ENCODE data around the gene SDR42E2.
"Not testable (repeated sequence)": the region's sequence is repeated elsewhere in the genome, so short reads cannot be mapped to it uniquely, and the experiment has no call there.

The SDR42E2 gene

GRCh38 chr16:22163806-22164205, 1.5 kb downstream of the SDR42E2 start:
- no peak for DNase-seq

DNA sequence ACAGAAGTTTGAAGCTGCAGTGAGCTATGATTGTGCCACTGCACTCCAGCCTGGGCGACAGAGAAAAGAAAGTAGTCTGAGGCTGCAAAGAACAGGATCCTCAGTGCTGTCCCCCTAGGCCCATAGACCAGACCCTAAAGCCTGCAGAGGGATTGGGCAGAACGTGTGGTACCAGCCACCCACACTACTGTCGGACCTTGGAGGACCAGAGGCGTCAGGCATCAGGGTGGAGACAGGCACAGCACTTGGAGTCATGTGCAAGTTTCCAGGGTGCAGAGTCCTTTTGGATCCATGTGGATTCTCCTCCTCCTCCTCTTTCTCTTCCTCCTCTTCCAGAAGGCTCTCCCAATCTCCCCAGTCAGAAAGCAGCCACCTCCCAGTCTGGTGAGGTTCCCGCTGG, 2.2 kb downstream of the SDR42E2 start:
- no peak for DNase-seq

DNA sequence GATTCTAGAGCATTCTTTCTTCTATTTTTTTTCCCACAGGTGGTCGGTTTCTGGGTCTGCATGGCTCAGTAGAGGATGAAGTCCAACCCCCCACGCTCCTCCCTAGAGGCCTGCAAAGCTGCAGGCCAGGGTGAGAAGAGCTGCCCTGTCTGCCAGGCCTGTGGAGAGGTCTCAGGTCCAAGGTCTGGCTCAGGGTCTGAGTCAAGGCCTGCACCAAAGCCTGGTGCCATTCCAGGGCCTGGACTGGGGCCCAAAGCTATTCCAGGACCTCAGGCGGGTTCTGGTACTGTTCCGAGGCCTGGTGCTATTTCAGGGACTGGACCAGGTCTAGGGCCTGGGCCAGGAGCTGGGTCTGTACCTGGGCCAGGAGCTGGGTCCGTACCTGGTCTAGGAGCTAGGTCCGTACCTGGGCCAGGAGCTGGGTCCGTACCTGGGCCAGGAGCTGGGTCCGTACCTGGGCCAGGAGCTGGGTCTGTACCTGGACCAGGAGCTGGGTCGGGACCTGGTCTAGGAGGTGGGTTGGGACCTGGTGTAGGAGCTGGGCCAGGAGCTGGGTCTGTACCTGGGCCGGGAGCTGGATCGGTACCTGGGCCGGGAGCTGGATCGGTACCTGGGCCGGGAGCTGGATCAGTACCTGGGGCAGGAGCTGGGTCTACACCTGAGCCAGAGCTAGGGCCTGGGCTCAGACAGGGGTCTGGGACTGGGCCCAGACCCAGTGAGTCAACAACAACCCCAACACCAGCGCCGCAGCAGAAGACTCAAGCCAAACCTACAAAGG, 3.4 kb downstream of the SDR42E2 start:
- no peak for DNase-seq

DNA sequence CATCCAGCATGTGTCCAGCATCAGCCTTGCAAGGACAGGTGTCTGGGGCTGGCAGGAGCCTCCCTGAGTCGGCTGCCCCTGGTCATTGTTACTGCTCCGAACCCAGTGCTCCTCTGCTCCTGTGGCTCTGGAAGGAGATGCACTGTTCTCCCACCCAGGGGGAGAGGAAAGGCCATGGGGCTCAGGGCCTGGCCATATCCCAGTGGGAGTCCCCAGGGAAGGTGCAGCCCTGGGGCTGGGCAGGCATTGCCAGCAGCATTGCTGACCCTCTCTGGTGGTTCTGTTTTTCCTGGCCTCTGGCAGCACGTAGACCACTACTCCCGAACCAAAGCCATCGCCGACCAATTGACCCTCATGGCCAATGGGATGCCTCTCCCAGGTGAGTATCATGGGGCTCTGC, 9.6 kb downstream of the SDR42E2 start:
- DNase-seq: no peak

DNA sequence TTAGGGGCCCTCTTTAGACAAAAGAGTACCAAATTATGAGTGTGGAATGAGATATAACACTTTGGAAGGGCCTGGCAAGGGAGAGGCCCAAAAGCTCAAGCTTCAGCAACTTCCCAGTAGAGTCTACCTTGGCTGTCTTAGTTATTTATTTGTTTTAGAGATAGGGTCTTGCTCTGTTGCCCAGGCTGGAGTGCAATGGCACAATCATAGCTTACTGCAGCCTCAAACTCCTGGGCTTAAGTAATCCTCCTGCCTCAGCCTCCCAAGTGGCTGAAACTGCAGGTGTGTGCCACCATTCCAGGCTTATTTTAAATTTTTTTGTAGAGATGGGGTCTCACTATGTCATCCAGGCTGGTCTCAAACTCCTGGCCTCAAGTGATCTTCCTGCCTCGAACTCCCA, 10.3 kb downstream of the SDR42E2 start:
- not testable (repeated sequence) for DNase-seq

DNA sequence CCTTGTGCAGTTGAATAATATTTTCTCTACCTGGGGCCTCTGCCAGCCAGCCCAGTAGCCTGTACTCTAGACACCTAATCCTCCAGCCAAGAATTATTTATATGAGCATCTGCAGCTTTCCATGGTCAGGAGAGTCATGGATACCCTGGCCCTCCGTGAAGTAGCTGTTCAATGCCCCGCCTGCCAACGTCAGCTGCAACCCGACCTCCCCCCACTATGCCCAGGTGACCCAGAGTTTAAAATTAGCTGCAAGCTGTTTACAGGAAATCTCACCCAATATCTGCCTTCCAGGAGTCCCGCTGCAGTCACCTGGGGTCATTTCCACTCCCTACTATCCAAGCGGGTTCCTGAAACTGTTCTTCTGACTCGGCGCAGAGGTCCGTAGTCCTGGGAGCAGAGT, 12.3 kb downstream of the SDR42E2 start:
- no peak for DNase-seq

DNA sequence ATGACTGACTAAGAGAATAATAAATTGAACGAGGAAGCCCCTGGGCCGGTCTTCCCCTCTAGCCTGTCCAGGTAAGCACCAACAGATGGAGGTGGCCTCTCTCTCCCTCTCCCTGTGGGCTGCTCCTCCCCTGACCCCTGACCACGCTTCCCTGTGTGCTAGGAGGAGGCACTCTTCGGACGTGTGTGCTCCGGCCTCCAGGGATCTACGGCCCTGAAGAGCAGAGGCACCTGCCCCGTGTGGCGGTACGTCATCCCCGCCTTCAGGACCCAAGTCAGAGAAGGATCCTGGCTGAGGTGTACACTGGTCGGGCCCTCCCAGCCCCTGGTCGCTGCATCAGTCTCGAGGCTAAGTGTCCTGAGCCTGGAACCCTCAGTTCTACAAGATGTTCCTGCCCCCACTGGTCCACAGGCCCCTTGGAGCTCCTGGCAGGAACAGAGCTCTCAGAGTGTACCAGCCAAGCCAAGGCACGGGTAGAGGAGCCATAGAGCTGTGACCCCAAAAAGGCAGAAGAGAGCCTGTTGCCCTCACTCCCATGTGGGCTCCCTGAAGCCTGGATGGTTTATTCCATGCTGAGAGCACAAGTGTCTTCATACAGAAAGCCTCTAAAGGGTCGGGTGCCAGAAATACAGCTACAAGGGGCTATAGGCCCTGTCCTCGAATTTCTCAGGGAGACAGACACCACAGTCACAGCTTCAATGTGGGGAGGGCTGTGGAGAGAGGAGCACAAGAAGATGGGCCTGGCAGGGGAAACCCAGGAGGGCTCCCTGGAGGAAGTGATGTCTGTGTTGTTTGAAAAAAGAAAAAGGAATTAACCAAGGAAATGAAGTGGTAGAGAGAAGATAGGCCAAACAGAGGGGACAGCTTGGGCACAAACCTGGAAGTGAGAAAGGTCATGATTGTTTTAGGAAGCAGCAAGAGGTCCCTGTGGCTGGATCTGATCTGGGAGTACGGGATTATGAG, 15.9 kb downstream of the SDR42E2 start:
- DNase-seq: no peak

DNA sequence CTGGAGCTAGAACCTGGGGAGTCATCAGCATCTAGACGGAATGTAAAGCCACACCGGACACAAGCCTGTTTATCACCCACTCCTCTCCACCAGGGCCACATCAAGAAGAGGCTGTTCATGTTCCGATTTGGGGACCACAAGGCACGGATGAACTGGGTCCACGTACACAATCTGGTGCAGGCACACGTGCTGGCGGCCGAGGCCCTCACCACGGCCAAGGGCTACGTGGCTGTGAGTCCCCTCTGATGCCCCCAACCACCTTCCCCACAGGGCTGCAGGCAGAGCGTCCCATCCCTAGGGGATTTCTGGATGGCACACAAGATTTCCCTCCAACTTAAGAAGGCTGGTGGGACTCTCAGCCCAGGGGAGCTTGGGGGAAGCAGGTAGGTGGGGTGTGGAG, 19.1 kb downstream of the SDR42E2 start:
- DNase-seq: no peak

- DNase-seq: no peak
Measured at GRCh38 chr16:22181843-22182242, 19.5 kb downstream of the SDR42E2 start.

- DNase-seq: no peak
Measured at GRCh38 chr16:22183335-22183734, 21.0 kb downstream of the SDR42E2 start.

GRCh38 chr16:22183901-22184614, 21.8 kb downstream of the SDR42E2 start:
- no peak for DNase-seq

DNA sequence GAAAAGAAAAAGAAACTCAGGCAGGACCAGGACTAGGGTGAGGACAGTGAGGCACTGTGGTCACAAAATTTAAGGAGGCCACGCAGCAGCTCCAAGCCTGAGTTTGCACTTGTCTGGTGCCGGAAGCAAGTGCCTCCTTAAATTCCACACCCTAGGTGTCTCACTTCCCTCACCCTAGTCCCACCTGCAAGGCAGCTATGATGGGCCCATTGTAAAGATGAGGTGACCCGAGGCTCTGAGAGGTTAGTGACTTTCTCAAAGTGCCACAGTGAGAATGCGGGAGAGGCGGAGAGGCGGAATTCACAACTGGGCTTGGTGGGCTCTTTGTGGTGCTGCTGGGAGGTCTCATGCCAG, 22.3 kb downstream of the SDR42E2 start:
- DNase-seq: no peak

DNA sequence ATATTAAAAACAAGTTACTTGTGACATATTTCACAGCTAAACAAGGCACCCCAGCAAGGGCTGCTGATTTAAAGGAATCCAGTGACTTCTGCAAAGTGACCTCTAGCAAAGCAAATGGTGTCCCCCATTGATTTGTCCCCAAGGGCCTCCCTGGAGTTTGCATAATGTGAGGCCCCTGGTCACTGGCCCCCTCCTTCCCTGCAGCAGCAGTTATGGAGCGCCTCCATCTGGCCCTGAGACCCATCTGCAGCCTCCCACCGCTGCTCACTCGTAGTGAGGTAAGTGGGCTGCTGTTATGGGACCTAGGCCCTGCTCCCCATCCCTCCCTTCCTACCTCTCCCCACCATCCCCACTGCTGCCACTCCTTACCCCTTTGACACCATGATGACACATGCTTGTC, 24.2 kb downstream of the SDR42E2 start:
- DNase-seq: no peak

DNA sequence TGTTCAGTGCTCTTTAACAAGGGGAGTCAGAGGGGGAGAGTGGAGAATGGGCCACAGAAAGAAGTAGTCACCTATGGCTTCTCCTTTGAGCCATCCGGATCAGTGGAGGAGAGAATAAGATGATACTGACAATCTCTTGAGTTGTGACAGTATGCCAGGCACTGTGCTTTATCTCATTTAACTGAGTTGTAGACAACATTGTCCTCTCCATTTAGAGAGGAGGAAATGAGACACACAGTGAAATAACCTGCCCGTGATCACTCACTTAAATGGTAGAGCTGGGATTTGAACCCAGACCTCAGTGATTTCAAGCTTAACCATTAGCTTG, 25.9 kb downstream of the SDR42E2 start:
- no peak for DNase-seq

DNA sequence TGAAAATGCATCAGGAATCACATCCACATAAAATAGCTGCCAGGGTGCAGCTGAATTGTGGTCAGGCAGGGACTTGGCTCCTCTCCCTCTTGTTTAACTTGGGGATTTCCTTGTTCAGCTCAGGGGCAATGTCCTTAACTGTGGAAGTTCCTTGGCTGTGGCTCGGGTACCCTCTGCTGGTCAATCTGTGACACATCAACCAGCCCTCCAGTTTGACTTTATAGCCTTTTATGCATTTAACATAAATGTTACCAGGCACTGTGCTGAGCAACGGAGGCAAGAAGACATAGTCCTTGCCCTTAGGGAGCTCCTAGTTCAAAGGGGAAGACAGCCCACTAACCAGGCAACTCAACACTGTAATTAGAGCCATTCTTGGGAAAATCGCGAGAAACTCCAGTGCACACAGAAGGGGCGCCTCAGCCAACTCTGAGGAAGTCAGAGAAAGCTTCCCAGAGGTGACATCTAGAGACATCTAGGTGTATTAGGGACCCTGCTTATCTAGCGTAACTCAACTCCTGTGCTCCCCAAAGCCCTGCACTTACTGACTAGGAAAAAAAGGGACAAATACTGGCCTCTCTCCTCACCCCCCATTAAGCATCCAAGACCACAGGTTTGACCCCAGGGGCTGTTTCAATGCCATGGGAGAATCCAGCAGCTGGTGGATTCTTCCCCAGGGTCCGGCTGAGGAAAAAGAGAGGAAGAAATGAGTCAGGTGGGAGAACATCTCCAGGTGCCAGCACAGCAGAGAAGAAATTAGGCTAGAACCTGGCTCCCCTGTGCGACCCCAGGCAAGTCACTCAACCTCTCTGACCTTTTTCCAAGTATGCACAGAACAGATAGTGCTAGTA, 26.5 kb downstream of the SDR42E2 start:
- DNase-seq: peak; percentile 64

- DNase-seq: peak; percentile 51
Measured at GRCh38 chr16:22189473-22190080, 27.3 kb downstream of the SDR42E2 start.

DNA sequence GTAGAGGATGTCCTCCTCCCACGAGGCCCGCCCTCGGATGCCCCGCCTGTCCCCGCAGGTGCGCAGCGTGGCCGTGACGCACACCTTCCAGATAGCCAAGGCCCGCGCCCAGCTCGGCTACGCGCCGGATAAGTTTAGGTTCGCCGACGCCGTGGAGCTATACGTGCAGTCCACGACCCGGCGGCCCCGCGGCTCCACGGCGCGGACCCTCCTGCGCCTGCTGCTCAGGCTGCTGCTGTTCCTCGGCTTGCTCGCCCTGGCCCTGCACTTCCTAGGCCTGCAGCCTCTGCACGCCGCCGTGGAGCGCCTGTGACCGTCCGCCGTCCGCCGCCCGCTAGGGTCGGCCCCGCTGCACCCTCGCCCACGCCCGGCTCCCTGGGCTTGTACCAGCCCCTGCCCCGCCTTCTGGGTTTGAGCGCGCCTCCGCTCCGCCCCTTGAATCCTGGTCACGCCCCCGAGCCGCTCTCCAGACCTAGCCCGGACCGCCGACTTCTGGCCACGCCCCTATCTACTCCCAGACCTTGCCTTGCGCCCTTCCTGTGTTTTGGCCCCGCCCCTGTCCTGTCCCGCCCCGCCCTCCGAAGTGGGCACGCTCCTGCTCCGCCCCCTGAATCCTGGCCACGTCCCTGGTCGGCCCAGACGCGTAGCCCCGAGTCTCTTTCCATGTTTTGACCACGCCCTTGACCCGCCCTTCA, 27.9 kb downstream of the SDR42E2 start:
- DNase-seq: peak; percentile 98

- DNase-seq: peak; percentile 88
Measured at GRCh38 chr16:22190776-22191531, 28.6 kb downstream of the SDR42E2 start.

- DNase-seq: no peak
Measured at GRCh38 chr16:22191532-22192260, 29.4 kb downstream of the SDR42E2 start.

All from GDM1 (cell line).